Hematopoietic multipotent progenitor cell treated with erythropoietin and hydrocortisone succinate and interleukin-3 and kit ligand, for 15 days (in vitro differentiated cells): ENCODE results near the gene ZC3H11A.

Experiments
- DNase-seq: peaks from one replicate; pipeline ENCODE4 v3.0.0-alpha.2; 2015; ENCODE audit warnings: low spot score

ZC3H11A gene

DNA sequence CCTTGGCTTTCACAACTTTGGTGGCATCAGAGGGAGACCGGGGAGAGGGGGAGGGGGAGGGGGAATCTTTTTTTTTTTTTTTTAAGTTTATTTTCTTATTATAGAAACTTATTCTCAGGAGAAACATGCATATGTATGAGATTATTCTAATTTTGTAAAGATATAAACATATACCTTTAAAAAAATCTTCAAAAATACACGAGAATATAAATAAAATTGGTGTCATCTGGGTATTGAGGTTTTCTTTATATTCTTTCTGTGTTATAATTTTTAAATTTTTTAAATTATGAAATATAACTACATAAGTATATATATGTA lies 47.1 kb downstream of the ZC3H11A start:
- no peak for DNase-seq

DNA sequence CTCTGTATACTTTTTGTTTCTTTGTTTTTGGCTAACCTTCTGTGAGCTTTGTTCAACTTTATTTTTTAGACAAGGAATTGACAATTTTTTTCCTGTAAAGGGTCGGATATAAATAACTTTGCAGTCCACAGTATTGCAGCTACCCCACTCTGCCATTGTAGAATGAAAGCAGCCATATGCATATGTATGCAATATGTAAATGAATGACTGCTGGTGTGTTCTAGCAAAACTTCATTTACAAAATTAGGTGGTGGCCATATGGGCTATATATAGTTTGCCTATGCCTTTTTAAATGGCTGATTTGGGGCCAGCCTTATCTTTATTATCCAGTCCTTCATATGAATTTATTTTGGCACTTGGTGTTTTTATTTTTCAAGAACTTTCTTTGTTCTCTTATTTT lies 48.0 kb downstream of the ZC3H11A start:
- DNase-seq, result no peak
